Esophagus squamous epithelium (tissue), 4 donors: Measurements from ENCODE around the gene SLC19A1.

Experiments
- CTCF ChIP-seq, 6 experiments: fragments of 450-650 bp in 4 of 6; fragments of 200-600 bp in 2 of 6; sonication (generic) in 2 of 6; IDR thresholded peaks; one replicate each; pipeline ENCODE4 v1.5.1; 2016 to 2019; ENCODE audit warnings: antibody characterized with exemption in 6 of 6, mild to moderate bottlenecking in 4 of 6, moderate library complexity in 4 of 6
- POLR2A ChIP-seq, 4 donors: fragments of 450-650 bp; IDR thresholded peaks; one replicate each; pipeline ENCODE4 v1.6.1; 2017; ENCODE audit warnings: antibody characterized with exemption in 4 of 4, mild to moderate bottlenecking in 4 of 4, moderate library complexity in 3 of 4

- TF ChIP-seq CTCF (IDR thresholded peaks at IDR 0.05) (no peak), POLR2A (IDR thresholded peaks at IDR 0.05) (no peak)
Observed at GRCh38 chr21:45504516-45505415, 37.5 kb downstream of the SLC19A1 start.
